K562 (cell line): ENCODE results near the gene APLNR. TPM values are rescaled to one million over a fixed set of nuclear protein-coding genes. Genes with fewer than 3 reads are reported as not detected.

Experiments used
- HEY1 ChIP-seq: fragments of 250-450 bp; sonication (Bioruptor Pico); IDR thresholded peaks from 2 replicates; pipeline ENCODE4 v1.5.0; 2020; ENCODE audit warnings: mild to moderate bottlenecking, moderate library complexity, borderline replicate concordance
- MGA ChIP-seq: fragments of 450-650 bp; IDR thresholded peaks from 2 replicates; pipeline ENCODE4 v1.6.1; 2016; ENCODE audit warnings: mild to moderate bottlenecking, moderate library complexity
- SMAD2 ChIP-seq: fragments of 150-350 bp; IDR thresholded peaks from 2 replicates; pipeline ENCODE4 v1.6.1; 2014; ENCODE audit warnings: low read depth, mild to moderate bottlenecking, low read length
- SRF ChIP-seq, 2 experiments: fragments of 250-450, 450-650 bp in 1 of 2; sonication (Bioruptor Pico) in 1 of 2; sonication (generic) in 1 of 2; formaldehyde crosslinking; IDR thresholded peaks; 2 replicates each; pipeline versions ENCODE4 v1.5.0 to v1.5.1; 2020 to 2022; ENCODE audit warnings: mild to moderate bottlenecking in 1 of 2, missing genetic modification reagents in 1 of 2
- UBTF ChIP-seq, 2 experiments: IDR thresholded peaks; 2 replicates each; pipeline ENCODE4 v1.6.1; 2012; ENCODE audit warnings: improper control_type of control experiment in 2 of 2, low read depth in 2 of 2, low read length in 2 of 2, borderline replicate concordance in 1 of 2
- ZNF24 ChIP-seq: fragments of 450-650 bp; IDR thresholded peaks from 2 replicates; pipeline ENCODE4 v1.6.1; 2016
- ZNF277 ChIP-seq: fragments of 250-450 bp; sonication (Bioruptor Pico); IDR thresholded peaks from 2 replicates; pipeline ENCODE4 v1.8.0; 2022; ENCODE audit warnings: inconsistent platforms, mild to moderate bottlenecking, moderate library complexity, borderline replicate concordance
- ZNF707 ChIP-seq: fragments of 250-450 bp; sonication (Bioruptor Pico); conservative IDR thresholded peaks from 2 replicates; pipeline ENCODE4 v1.8.0; 2022; ENCODE audit warnings: inconsistent platforms, mild to moderate bottlenecking, moderate library complexity
- polyA plus RNA-seq, 8 experiments: library from polyadenylated mRNA; depleted of rRNA in 4 of 8; stranded (reverse) in 5 of 8; unstranded in 3 of 8; fragments of >200 nt; fragmentation: Nextera tagmentation in 2 of 8; fragmentation: Illumina TruSeq in 1 of 8; extraction: Ambion mirVana in 2 of 8; extraction: Trizol in 1 of 8; gene quantifications; 2 replicates each; pipeline versions ENCODE4 v1.2.1 to v1.2.3, GENCODE V29; 2011 to 2014; ENCODE audit warnings: inconsistent platforms in 1 of 8, missing spikeins in 1 of 8
- total RNA-seq, 7 experiments: library from RNA; depleted of rRNA in 6 of 7; stranded (reverse); fragments of >200 nt in 6 of 7; fragmentation: Illumina TruSeq in 2 of 7; extraction: Trizol in 2 of 7; gene quantifications; 2 replicates each; pipeline versions ENCODE4 v1.2.1 to v1.2.3, GENCODE V29; 2011 to 2021; ENCODE audit warnings: low replicate concordance in 1 of 7

Gene APLNR
- total and polyA plus RNA-seq, 9 of the 15 experiments (the other 6 are each of a cell fraction or from before 2014, with no cell fraction given), result 0.15 to 2.0 (median 0.65) TPM

- no peak for TF ChIP-seq MGA
- TF ChIP-seq SMAD2, result no peak
- TF ChIP-seq HEY1, result no peak
- no peak for TF ChIP-seq SRF (CRISPR knock-in tag; IDR thresholded peaks at IDR 0.05)
- no peak for TF ChIP-seq UBTF (IDR thresholded peaks at IDR 0.05; ENCODE audit: borderline replicate concordance in 1 of 2, low read depth in 2 of 2, low read length in 2 of 2)
- no peak for TF ChIP-seq ZNF277
- TF ChIP-seq ZNF24, result no peak
- TF ChIP-seq ZNF707, result no peak
These were observed 12.6 kb upstream of the APLNR start (continued) for GRCh38 chr11:57249384-57250319.
